ENCODE measurements around the gene IPO13. TPM values are rescaled to one million over a fixed set of nuclear protein-coding genes. Genes with fewer than 3 reads are reported as not detected.
A peak's percentile ranks its signal among the peaks of the same experiment; 100 is the strongest.

Gene IPO13
- total RNA-seq, 4 donors from 2014 or later: 81.9 to 171 (median 105) TPM

DNA sequence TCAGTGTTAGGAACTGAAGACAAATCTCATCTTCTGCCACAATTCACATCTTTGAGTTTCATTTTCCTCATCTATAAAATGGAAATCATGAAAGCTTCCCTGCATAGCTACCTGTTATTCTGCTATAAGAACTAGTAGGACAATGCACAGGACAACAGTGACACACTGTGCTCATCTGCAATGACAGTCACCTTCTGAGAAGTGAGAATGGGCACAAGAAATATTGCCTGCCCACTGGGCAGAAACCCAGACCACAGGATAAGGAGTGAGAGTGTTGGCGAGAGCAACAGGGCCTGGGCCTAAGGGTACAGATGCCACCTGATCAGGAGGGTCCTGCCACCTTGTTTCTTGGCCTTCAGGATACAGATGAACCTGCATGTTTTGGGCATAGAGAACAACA, 36.4 kb upstream of the IPO13 start:
- Histone ChIP-seq H3K27ac (no peak overlapping the region), H3K27me3 (no peaks in the 10 kb centered on the region), H3K9me3 (no peaks in the 10 kb centered on the region), H3K4me1 (no peaks in the 10 kb centered on the region), H3K4me3 (no peak overlapping the region), H3K36me3 (peaks cover 0 to 13% of the 10 kb centered on the region in 2 donors)
- in situ Hi-C loops (cut with MboI; ENCODE audit: low sequenced_read_pairs in 4 of 4) (no loop called here), intact Hi-C loops (cut with DNase I; ENCODE audit: low total_unique reads) (no loop called here)
- TF ChIP-seq POLR2A (IDR thresholded peaks at IDR 0.05): no peak
- TF ChIP-seq, protein P1, sequence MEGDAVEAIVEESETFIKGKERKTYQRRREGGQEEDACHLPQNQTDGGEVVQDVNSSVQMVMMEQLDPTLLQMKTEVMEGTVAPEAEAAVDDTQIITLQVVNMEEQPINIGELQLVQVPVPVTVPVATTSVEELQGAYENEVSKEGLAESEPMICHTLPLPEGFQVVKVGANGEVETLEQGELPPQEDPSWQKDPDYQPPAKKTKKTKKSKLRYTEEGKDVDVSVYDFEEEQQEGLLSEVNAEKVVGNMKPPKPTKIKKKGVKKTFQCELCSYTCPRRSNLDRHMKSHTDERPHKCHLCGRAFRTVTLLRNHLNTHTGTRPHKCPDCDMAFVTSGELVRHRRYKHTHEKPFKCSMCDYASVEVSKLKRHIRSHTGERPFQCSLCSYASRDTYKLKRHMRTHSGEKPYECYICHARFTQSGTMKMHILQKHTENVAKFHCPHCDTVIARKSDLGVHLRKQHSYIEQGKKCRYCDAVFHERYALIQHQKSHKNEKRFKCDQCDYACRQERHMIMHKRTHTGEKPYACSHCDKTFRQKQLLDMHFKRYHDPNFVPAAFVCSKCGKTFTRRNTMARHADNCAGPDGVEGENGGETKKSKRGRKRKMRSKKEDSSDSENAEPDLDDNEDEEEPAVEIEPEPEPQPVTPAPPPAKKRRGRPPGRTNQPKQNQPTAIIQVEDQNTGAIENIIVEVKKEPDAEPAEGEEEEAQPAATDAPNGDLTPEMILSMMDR (IDR thresholded peaks at IDR 0.05 in 4 of 5, conservative IDR thresholded peaks at IDR 0.05 in 1 of 5): no peak
- DNase-seq (no peak), ATAC-seq (no peak)

DNA sequence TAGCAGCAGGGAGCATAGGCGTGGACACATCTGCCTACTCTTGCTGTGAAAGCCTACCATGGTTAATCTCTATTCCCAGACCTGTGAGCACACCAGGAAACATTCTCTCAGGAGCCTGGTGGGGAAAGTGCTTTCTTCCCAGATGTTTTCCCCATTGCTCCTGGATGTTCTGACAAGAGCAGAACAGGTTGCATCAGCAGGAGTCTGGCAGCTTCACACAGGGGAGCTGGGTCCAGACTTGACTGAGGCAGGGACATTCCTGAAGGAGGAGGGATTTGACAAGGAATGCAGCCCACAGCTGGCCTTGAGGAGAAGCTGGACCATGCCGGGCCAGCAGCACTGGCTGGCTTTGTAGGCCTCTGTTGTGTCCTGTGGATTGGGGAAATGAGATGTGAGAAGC, 34.1 kb upstream of the IPO13 start:
- TF ChIP-seq, protein P1 (IDR thresholded peaks at IDR 0.05 in 4 of 5, conservative IDR thresholded peaks at IDR 0.05 in 1 of 5): no peak
- TF ChIP-seq POLR2A (IDR thresholded peaks at IDR 0.05): no peak
- Histone ChIP-seq H3K4me1 (peaks cover 0 to 5% of the 10 kb centered on the region in 2 donors), H3K27ac (no peak overlapping the region), H3K27me3 (no peaks in the 10 kb centered on the region), H3K36me3 (peaks cover 0 to 5% of the 10 kb centered on the region in 2 donors), H3K4me3 (no peak overlapping the region), H3K9me3 (no peaks in the 10 kb centered on the region)
- ATAC-seq (peak; percentile 31 to 34), DNase-seq (peak in 1 of 2 donors; percentile 33)
- in situ Hi-C loops (cut with MboI; ENCODE audit: low sequenced_read_pairs in 4 of 4) (no loop called here), intact Hi-C loops (cut with DNase I; ENCODE audit: low total_unique reads) (no loop called here)

DNA sequence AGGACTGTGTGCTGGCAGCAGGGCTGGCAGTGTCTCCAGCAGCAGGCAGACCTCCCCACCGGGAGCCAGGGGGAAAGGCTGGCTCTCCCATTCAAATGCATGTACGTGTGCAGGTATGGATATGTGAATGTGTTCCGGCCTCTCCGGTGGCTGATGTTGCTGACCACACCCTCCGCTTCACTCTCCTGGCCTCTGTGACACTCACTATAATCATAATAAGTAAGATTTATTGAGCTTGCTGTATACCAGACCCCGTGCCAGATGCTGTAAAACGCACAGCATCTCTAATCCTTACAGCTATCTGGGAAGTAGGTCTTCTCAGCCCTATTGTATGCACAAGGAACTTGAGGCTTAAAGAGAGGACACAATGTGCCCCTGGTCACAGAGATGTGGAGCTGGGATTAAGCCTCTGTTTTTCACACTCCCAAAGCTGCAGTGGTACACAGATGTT, 33.7 kb upstream of the IPO13 start:
- DNase-seq (no peak), ATAC-seq (no peak)
- H3K4me3 ChIP-seq: no peak overlapping the region
- no peak for TF ChIP-seq POLR2A (IDR thresholded peaks at IDR 0.05)
- TF ChIP-seq, protein P1 (IDR thresholded peaks at IDR 0.05 in 4 of 5, conservative IDR thresholded peaks at IDR 0.05 in 1 of 5): no peak
- peaks cover 0 to 3% of the 10 kb centered on the region in 2 donors for H3K36me3 ChIP-seq
- H3K27me3 ChIP-seq: no peaks in the 10 kb centered on the region
- intact Hi-C loops (cut with DNase I; ENCODE audit: low total_unique reads): no loop called here
- H3K9me3 ChIP-seq: no peaks in the 10 kb centered on the region
- in situ Hi-C loops (cut with MboI; ENCODE audit: low sequenced_read_pairs in 4 of 4): no loop called here
- no peak overlapping the region for H3K27ac ChIP-seq
- peaks cover 0 to 5% of the 10 kb centered on the region in 2 donors for H3K4me1 ChIP-seq

DNA sequence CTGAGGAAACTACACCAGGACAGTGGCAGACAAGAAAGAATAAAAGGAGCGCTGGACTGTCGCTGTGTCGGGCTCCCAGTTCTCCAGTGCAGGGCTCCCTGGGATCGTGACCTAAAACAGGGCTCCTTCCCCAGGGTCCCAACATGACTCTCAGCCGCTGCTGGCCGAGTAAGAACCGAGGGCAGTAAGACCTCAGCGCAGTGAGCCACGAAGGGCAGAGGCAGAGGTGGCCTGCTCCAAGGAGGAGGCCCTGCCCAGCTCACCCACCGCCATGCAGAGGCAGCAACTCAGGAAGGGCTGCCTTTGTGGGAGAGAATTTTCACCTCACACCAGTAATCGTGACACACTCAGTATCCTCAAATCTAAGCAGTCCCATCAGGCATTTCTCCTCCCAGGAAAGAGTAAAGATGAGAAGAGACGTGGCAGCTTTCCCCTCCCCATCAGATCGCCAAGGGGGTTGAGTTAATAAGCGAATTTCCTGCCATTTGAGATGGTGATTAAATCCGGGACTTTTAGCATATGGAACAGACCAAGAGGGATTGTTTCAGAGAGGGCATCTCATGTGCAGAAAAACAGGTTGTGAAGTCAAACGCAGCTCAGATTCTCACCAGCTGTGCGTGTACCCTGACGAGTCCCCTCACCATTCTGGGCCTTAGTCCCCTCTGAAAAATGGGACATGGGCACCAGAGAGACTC, 32.9 kb upstream of the IPO13 start:
- intact Hi-C loops (cut with DNase I; ENCODE audit: low total_unique reads): no loop called here
- H3K9me3 ChIP-seq: no peaks in the 10 kb centered on the region
- DNase-seq (no peak), ATAC-seq (no peak)
- H3K4me1 ChIP-seq: peaks cover 0 to 5% of the 10 kb centered on the region in 2 donors
- H3K27me3 ChIP-seq: no peaks in the 10 kb centered on the region
- no peak overlapping the region for H3K4me3 ChIP-seq
- TF ChIP-seq POLR2A (IDR thresholded peaks at IDR 0.05): no peak
- TF ChIP-seq, protein P1 (IDR thresholded peaks at IDR 0.05 in 4 of 5, conservative IDR thresholded peaks at IDR 0.05 in 1 of 5): no peak
- peaks cover 0 to 3% of the 10 kb centered on the region in 2 donors for H3K36me3 ChIP-seq
- no peak overlapping the region for H3K27ac ChIP-seq
- in situ Hi-C loops (cut with MboI; ENCODE audit: low sequenced_read_pairs in 4 of 4): no loop called here

Data from gastrocnemius medialis (tissue), 4 donors.